Breast epithelium (tissue), 4 donors: ENCODE measurements around the gene STAB2. TPM values are rescaled to one million over a fixed set of nuclear protein-coding genes. Genes with fewer than 3 reads are reported as not detected.

Source experiments
- DNase-seq, 2 donors: peaks; one replicate each; pipeline ENCODE4 v3.0.0-alpha.2; 2019; ENCODE audit warnings: low spot score in 2 of 2
- H3K27ac ChIP-seq, 2 donors: fragments of 200-600 bp; sonication (generic) in 1 of 2; one replicate each; pipeline ENCODE4 v1.5.1; 2016 to 2019; ENCODE audit warnings: mild to moderate bottlenecking in 1 of 2
- H3K27me3 ChIP-seq, 2 donors: fragments of 200-600 bp; sonication (generic) in 1 of 2; one replicate each; pipeline versions ENCODE4 v1.5.1 to v1.6.0; 2017 to 2019; ENCODE audit warnings: control low read depth in 1 of 2, mild to moderate bottlenecking in 1 of 2
- H3K36me3 ChIP-seq: fragments of 200-600 bp; one replicate; pipeline ENCODE4 v1.5.1; 2019
- H3K4me1 ChIP-seq, 2 donors: fragments of 200-600 bp; sonication (generic); one replicate each; pipeline ENCODE4 v1.5.1; 2016 to 2019; ENCODE audit warnings: control low read depth in 1 of 2
- H3K4me3 ChIP-seq, 3 donors: fragments of 200-600 bp; sonication (generic); 1 replicate in 2 of 3; 2 replicates in 1 of 3; pipeline ENCODE4 v1.5.1; 2016 to 2019; ENCODE audit warnings: mild to moderate bottlenecking in 3 of 3, moderate library complexity in 2 of 3
- H3K9me3 ChIP-seq, 2 donors: fragments of 200-600 bp; sonication (generic) in 1 of 2; one replicate each; pipeline ENCODE4 v1.5.1; 2016 to 2019; ENCODE audit warnings: control low read depth in 1 of 2
- CTCF ChIP-seq, 3 donors: fragments of 450-650 bp; IDR thresholded peaks; one replicate each; pipeline ENCODE4 v1.5.1; 2016 to 2017; ENCODE audit warnings: antibody characterized with exemption in 3 of 3, mild to moderate bottlenecking in 3 of 3, moderate library complexity in 3 of 3
- POLR2A ChIP-seq: fragments of 450-650 bp; IDR thresholded peaks from one replicate; pipeline ENCODE4 v1.6.1; 2016; ENCODE audit warnings: antibody characterized with exemption, mild to moderate bottlenecking, moderate library complexity
- POLR2AphosphoS5 ChIP-seq, 3 donors: sonication (generic); formaldehyde crosslinking; IDR thresholded peaks; one replicate each; pipeline ENCODE4 v1.6.1; 2017; ENCODE audit warnings: antibody characterized with exemption in 3 of 3
- intact Hi-C: fragments of 100-400 bp; cut with DNase I; formaldehyde crosslinking; loops from one replicate; pipeline ENCODE4 v1.15.1; 2023; ENCODE audit warnings: low total_unique reads
- total RNA-seq, 3 donors: library from RNA; depleted of rRNA; stranded (reverse); fragments of >200 nt; gene quantifications; one replicate each; pipeline ENCODE4 v1.1.0, GENCODE V29; 2016

Gene STAB2
- total RNA-seq, 3 donors from 2014 or later = under 0.01 to 2.5 (median 0.16) TPM

DNA sequence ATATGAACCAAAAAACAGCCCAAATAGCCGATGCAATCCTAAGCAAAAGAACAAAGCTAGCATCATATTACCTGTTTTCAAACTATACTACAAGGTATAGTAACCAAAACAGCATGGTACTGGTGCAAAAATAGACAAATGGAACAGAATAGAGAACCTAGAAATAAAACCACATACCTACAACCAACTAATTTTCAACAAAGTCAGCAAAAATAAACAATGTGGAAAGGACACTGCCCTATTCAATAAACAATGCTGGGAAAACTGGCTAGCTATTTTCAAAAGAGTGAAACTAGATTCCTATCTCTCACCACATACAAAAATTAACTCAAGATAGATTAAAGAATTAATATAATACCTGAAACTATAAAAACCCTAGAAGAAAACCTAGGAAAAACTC lies 17.8 kb upstream of the STAB2 start:
- Histone ChIP-seq H3K9me3 (peaks cover 0 to 21% of the 10 kb centered on the region in 2 donors), H3K27ac (no peak overlapping the region), H3K4me1 (no peaks in the 10 kb centered on the region), H3K36me3 (no peaks in the 10 kb centered on the region), H3K4me3 (no peak overlapping the region), H3K27me3 (no peaks in the 10 kb centered on the region)
- no peak for DNase-seq
- intact Hi-C loops = no loop called here
- TF ChIP-seq CTCF (IDR thresholded peaks at IDR 0.05) (no peak), POLR2A (no peak), POLR2AphosphoS5 (IDR thresholded peaks at IDR 0.05) (no peak)

GRCh38 chr12:103571286-103571685 lies 15.8 kb upstream of the STAB2 start:
- Histone ChIP-seq H3K9me3 (peaks cover 0 to 7% of the 10 kb centered on the region in 2 donors), H3K36me3 (no peaks in the 10 kb centered on the region), H3K4me3 (no peak overlapping the region), H3K4me1 (no peaks in the 10 kb centered on the region), H3K27me3 (no peaks in the 10 kb centered on the region), H3K27ac (no peak overlapping the region)
- TF ChIP-seq POLR2AphosphoS5 (IDR thresholded peaks at IDR 0.05) (no peak), POLR2A (no peak), CTCF (IDR thresholded peaks at IDR 0.05) (no peak)
- intact Hi-C loops = loop anchor here (5.0 kb wide), 1 partner anchor 71 kb away; no protein-coding TSS in a partner anchor
- no peak for DNase-seq

DNA sequence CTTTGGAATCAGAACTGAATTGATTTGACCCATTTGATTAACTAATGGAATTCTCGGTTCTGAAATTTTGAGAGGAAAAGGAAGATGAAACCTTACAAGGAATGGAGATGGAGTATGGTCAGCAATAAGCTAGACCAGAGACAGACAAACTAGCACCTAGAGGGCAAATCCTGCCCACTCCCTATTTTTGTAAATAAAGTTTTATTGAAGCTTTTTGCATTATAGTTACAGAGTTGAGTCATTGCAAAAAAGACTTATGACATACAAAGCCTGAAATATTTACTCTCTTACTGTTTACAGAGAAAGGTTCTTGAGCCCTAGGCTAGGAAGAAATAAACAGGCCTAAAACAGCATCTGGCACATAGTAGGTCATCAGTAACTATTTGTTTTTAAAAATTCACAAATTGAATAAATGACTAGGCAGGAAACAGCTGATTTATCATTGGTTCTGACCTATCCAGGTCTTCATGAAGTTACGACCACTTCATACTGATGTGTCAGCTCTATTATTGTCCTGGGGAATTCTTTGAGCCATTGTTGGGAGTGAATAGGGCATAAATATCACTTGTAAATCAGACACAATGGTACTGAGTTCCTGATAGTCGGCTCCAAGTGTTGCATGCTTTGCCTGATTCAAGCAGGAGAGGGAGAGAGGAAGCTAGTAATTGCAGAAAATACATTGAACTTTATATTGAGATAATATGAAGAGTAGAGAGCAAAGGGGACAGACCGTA lies 14.6 kb upstream of the STAB2 start:
- no peaks in the 10 kb centered on the region for H3K36me3 ChIP-seq
- TF ChIP-seq POLR2A = no peak
- TF ChIP-seq CTCF (IDR thresholded peaks at IDR 0.05) = no peak
- no peak for TF ChIP-seq POLR2AphosphoS5 (IDR thresholded peaks at IDR 0.05)
- H3K4me3 ChIP-seq = no peak overlapping the region
- no peaks in the 10 kb centered on the region for H3K4me1 ChIP-seq
- no peak overlapping the region for H3K27ac ChIP-seq
- intact Hi-C loops = loop anchor here (5.0 kb wide), 1 partner anchor 70 kb away; no protein-coding TSS in a partner anchor
- no peaks in the 10 kb centered on the region for H3K27me3 ChIP-seq
- no peak for DNase-seq
- H3K9me3 ChIP-seq = no peaks in the 10 kb centered on the region

DNA sequence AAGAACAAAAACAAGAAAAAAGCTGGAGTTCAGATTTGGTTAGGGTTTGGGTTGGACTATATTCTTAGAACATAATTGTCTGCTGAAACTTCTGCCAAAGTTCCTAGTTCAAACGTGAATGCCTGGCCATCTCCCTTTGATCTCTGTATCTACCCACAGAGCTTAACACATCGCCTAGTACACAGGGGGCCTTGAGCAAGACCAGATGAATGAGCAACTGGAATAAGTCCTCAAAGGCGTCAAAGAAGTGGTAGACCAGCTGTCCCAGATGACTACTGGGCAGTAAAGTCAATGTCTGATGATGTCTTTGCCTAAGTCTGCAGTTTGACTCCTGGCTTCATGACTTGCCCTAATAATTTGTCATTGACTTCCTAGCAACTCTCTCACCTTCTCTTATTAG lies 13.9 kb upstream of the STAB2 start:
- Histone ChIP-seq H3K27me3 (no peaks in the 10 kb centered on the region), H3K4me3 (no peak overlapping the region), H3K36me3 (no peaks in the 10 kb centered on the region), H3K27ac (no peak overlapping the region), H3K4me1 (no peaks in the 10 kb centered on the region), H3K9me3 (no peaks in the 10 kb centered on the region)
- TF ChIP-seq CTCF (IDR thresholded peaks at IDR 0.05) (no peak), POLR2AphosphoS5 (IDR thresholded peaks at IDR 0.05) (no peak), POLR2A (no peak)
- intact Hi-C loops = loop anchor here (5.0 kb wide), 1 partner anchor 69 kb away; no protein-coding TSS in a partner anchor
- DNase-seq = no peak

GRCh38 chr12:103578926-103579325 lies 8.1 kb upstream of the STAB2 start:
- no peaks in the 10 kb centered on the region for H3K27me3 ChIP-seq
- TF ChIP-seq CTCF (IDR thresholded peaks at IDR 0.05) (no peak), POLR2AphosphoS5 (IDR thresholded peaks at IDR 0.05) (no peak), POLR2A (no peak)
- H3K9me3 ChIP-seq = no peaks in the 10 kb centered on the region
- no peak overlapping the region for H3K27ac ChIP-seq
- H3K36me3 ChIP-seq = no peaks in the 10 kb centered on the region
- intact Hi-C loops = no loop called here
- no peak for DNase-seq
- no peak overlapping the region for H3K4me3 ChIP-seq
- H3K4me1 ChIP-seq = no peaks in the 10 kb centered on the region
